Adrenal gland (tissue), 12 donors: ENCODE data around the gene SPOCK1. TPM values are rescaled to one million over a fixed set of nuclear protein-coding genes. Genes with fewer than 3 reads are reported as not detected.

Source experiments
- DNase-seq, 7 donors: peaks; one replicate each; pipeline ENCODE4 v3.0.0-alpha.2; 2019 to 2020
- H3K27ac ChIP-seq, 5 donors: fragments of 200-600 bp; sonication (generic) in 4 of 5; 1 replicate in 3 of 5; 2 replicates in 2 of 5; pipeline versions ENCODE4 v1.5.1 to v1.8.0; 2016 to 2020; ENCODE audit warnings: mild to moderate bottlenecking in 1 of 5
- H3K27me3 ChIP-seq: fragments of 200-600 bp; 2 replicates; pipeline ENCODE4 v1.8.0; 2021
- H3K36me3 ChIP-seq, 2 donors: fragments of 200-600 bp; replicated peaks in 1 of 2; 1 replicate in 1 of 2; 2 replicates in 1 of 2; pipeline versions ENCODE4 v1.5.1 to v1.8.0; 2018 to 2022
- H3K4me1 ChIP-seq, 2 donors: fragments of 200-600 bp; replicated peaks in 1 of 2; 1 replicate in 1 of 2; 2 replicates in 1 of 2; pipeline versions ENCODE4 v1.5.1 to v1.8.0; 2018 to 2021
- H3K4me3 ChIP-seq, 4 donors: fragments of 200-600 bp; sonication (generic) in 3 of 4; one replicate each; pipeline ENCODE4 v1.5.1; 2016 to 2018
- H3K9me3 ChIP-seq, 3 donors: fragments of 200-600 bp; sonication (generic) in 1 of 3; replicated peaks in 1 of 3; 1 replicate in 2 of 3; 2 replicates in 1 of 3; pipeline versions ENCODE4 v1.5.1 to v1.8.0; 2016 to 2021
- POLR2A ChIP-seq, 2 donors: fragments of 450-650 bp; IDR thresholded peaks; one replicate each; pipeline ENCODE4 v1.6.1; 2017; ENCODE audit warnings: antibody characterized with exemption in 2 of 2, mild to moderate bottlenecking in 2 of 2, moderate library complexity in 1 of 2
- WGBS, 4 donors: extraction: QIAGEN DNeasy Blood & Tissue Kit in 2 of 4; methylation state at CpG; one replicate each; pipeline versions ENCODE4 v1.1.5 to v1.1.7; 2013 to 2017; 5-methylcytosine and 5-hydroxymethylcytosine counted together
- intact Hi-C, 2 donors: fragments of 100-400 bp; cut with DNase I; formaldehyde crosslinking; loops; one replicate each; pipeline versions ENCODE4 v1.14.1 to v1.15.0; 2022 to 2023
- polyA plus RNA-seq, 3 donors: library from polyadenylated mRNA; stranded (reverse); fragments of 200-250 nt in 2 of 3; fragments of 350-450 nt in 1 of 3; fragmentation: Illumina TruSeq in 1 of 3; extraction: RNeasy Lipid Tissue Mini Kit (QIAGEN cat#74804) in 1 of 3; gene quantifications; one replicate each; pipeline ENCODE4 v1.2.3, GENCODE V29; 2013 to 2014
- total RNA-seq, 9 donors: library from RNA; depleted of rRNA in 4 of 9; stranded (reverse); fragments of >200 nt in 4 of 9; fragments of 120-200 nt in 1 of 9; fragmentation: NEBNext Ultra II Directional in 1 of 9; extraction: Animal tissue kit (Norgen Biotek cat#: 25700) in 1 of 9; gene quantifications; one replicate each; pipeline versions ENCODE4 v1.1.0 to v1.2.4, GENCODE V29; 2013 to 2023
- TF ChIP-seq, protein P1 (sequence below), 6 experiments: fragments of 450-650 bp in 4 of 6; fragments of 200-600 bp in 2 of 6; sonication (generic) in 1 of 6; IDR thresholded peaks; 1 replicate in 5 of 6; 2 replicates in 1 of 6; pipeline versions ENCODE4 v1.5.1 to v1.8.0; 2016 to 2021; ENCODE audit warnings: antibody characterized with exemption in 6 of 6, mild to moderate bottlenecking in 2 of 6, moderate library complexity in 1 of 6
- donor health status: healthy with polysubstance abuse.
- donor health status: Bipolar disorder and iron deficiency.
- donor health status: DM: yes; HTN: yes; CAD: no.
- donor health status: DM: no; HTN: no; CAD: no.
- donor health status: DM: no; HTN: no; CAD: no.
- donor health status: DM: yes; HTN: yes; CAD: no.

SPOCK1 gene
- total and polyA plus RNA-seq, 12 donors, result 5.4 to 102 (median 55.6) TPM

DNA sequence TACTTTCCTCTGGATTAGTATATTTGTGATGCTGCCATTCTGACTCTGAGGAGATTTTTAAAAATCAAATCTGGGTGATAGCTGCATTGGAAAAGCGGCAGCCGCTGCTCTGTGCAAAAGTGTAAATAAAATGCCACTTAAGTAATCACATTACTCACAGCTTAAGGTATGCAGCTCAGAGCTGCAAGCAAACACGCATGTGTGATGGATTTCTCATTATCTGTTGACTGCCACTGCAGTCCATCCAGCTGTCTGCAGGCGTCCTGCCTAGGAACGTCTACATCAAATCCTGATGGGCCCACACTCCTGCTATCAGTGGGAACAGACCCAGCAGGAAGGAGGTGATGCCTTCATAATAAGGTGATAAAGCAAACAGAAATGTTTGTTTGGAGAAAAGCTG lies 216.9 kb downstream of the SPOCK1 start:
- no peaks in the 10 kb centered on the region for H3K27me3 ChIP-seq
- no peak overlapping the region for H3K4me3 ChIP-seq
- DNase-seq, result no peak
- intact Hi-C loops, result no loop called here
- 70 to 77% (median 75%) methylated on average over 5 of the region's 5 CpGs for WGBS, 4 donors
- no peaks in the 10 kb centered on the region for H3K36me3 ChIP-seq
- peaks cover 0 to 8% of the 10 kb centered on the region in 2 donors for H3K4me1 ChIP-seq
- no peak overlapping the region for H3K27ac ChIP-seq
- H3K9me3 ChIP-seq, result no peaks in the 10 kb centered on the region
- no peak for TF ChIP-seq POLR2A (IDR thresholded peaks at IDR 0.05)
- TF ChIP-seq, protein P1, sequence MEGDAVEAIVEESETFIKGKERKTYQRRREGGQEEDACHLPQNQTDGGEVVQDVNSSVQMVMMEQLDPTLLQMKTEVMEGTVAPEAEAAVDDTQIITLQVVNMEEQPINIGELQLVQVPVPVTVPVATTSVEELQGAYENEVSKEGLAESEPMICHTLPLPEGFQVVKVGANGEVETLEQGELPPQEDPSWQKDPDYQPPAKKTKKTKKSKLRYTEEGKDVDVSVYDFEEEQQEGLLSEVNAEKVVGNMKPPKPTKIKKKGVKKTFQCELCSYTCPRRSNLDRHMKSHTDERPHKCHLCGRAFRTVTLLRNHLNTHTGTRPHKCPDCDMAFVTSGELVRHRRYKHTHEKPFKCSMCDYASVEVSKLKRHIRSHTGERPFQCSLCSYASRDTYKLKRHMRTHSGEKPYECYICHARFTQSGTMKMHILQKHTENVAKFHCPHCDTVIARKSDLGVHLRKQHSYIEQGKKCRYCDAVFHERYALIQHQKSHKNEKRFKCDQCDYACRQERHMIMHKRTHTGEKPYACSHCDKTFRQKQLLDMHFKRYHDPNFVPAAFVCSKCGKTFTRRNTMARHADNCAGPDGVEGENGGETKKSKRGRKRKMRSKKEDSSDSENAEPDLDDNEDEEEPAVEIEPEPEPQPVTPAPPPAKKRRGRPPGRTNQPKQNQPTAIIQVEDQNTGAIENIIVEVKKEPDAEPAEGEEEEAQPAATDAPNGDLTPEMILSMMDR (IDR thresholded peaks at IDR 0.05), result no peak

DNA sequence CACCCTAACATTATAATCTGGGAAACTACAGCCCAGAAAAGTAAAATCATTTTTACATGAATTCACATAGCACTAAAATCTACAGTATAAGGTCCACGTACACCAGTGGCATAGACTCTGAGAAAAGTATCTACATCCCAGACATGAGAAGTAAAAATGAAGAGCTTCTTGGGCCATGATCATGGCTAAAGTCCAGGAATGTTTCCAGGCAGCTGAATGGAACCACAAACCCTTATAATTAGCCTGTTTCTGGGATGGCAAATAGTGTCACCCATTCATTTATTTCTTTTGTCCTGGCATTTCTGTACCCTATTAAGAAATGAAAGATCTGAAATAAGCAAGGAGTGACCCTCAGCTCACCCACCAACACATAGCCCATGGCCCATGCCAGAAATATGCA lies 217.9 kb downstream of the SPOCK1 start:
- TF ChIP-seq, protein P1 (IDR thresholded peaks at IDR 0.05), result no peak
- no peak for TF ChIP-seq POLR2A (IDR thresholded peaks at IDR 0.05)
- Histone ChIP-seq H3K4me3 (no peak overlapping the region), H3K27ac (no peak overlapping the region), H3K27me3 (no peaks in the 10 kb centered on the region), H3K4me1 (peaks cover 0 to 6% of the 10 kb centered on the region in 2 donors), H3K36me3 (no peaks in the 10 kb centered on the region), H3K9me3 (no peaks in the 10 kb centered on the region)
- DNase-seq, result no peak
- intact Hi-C loops, result no loop called here
- WGBS, 4 donors, result 80 to 95% (median 88%) methylated on average over 1 of the region's 1 CpG

DNA sequence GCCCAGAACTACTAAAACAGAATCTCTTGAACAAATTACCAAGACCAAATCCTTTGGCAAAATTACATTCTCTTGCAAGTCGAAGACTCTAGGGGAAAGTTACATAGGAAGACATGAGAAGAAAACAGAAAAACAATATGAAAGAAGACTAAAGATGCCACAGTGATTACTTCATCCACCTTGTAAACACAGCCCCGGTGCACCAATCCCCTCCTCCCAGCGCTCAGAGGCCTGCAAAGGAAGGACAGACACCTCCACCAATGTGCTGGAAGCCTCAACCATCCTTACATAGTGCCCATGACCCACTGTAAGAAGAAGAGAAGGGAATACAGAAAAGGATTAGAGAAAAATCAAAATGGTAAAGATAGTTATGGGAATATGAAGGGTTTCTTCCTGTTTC lies 218.5 kb downstream of the SPOCK1 start:
- Histone ChIP-seq H3K36me3 (no peaks in the 10 kb centered on the region), H3K27me3 (no peaks in the 10 kb centered on the region), H3K27ac (no peak overlapping the region), H3K4me3 (no peak overlapping the region), H3K9me3 (no peaks in the 10 kb centered on the region), H3K4me1 (peaks cover 0 to under 1% of the 10 kb centered on the region in 2 donors)
- TF ChIP-seq, protein P1 (IDR thresholded peaks at IDR 0.05), result no peak
- TF ChIP-seq POLR2A (IDR thresholded peaks at IDR 0.05), result no peak
- no peak for DNase-seq
- intact Hi-C loops, result no loop called here
- 68 to 87% (median 77%) methylated on average over 3 of the region's 3 CpGs for WGBS, 4 donors

DNA sequence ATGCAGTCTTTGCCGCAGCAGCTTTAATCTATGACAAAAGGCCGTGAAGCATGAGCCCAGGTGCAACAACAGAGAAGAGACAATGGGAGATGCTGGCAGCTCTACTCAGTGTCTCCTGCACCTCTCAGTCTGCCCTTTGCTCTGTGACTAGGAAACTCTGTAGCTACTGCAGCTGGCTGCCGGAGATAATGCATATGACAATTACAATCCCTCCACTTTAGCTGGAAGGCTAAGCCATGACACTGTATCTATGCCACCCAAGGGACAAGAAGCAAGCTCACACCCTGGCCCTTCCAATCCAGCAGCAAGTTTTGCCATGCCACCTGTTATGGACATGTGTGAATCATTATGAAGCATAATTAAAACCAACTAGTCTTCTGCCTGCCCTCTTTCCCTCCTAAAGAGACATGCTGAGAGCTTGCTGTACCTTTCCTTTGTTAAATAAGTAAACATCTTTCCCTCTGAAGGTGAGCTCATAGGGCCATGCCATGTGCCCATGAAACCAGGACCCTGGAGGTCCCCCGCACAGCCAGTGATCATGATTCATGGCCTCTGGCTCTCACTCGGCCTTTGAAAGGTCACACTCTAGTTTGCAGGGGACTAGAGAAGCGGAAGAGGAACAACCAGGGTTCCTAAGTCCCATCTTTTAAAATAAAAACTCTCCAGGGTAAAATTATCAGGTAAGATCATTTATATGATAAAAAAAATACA lies 219.4 kb downstream of the SPOCK1 start:
- DNase-seq, result no peak
- H3K4me1 ChIP-seq, result no peaks in the 10 kb centered on the region
- intact Hi-C loops, result no loop called here
- H3K36me3 ChIP-seq, result no peaks in the 10 kb centered on the region
- no peaks in the 10 kb centered on the region for H3K27me3 ChIP-seq
- TF ChIP-seq, protein P1 (IDR thresholded peaks at IDR 0.05), result no peak
- no peak for TF ChIP-seq POLR2A (IDR thresholded peaks at IDR 0.05)
- WGBS, 4 donors, result 61 to 79% (median 74%) methylated on average over 5 to 6 of the region's 6 CpGs
- H3K9me3 ChIP-seq, result no peaks in the 10 kb centered on the region
- H3K4me3 ChIP-seq, result no peak overlapping the region
- no peak overlapping the region for H3K27ac ChIP-seq
